ENCODE data around the gene ASCC1. TPM values are rescaled to one million over a fixed set of nuclear protein-coding genes. Genes with fewer than 3 reads are reported as not detected.

The ASCC1 gene
- total and polyA plus RNA-seq, 5 donors from 2014 or later: 20.5 to 28.8 (median 26.0) TPM

DNA sequence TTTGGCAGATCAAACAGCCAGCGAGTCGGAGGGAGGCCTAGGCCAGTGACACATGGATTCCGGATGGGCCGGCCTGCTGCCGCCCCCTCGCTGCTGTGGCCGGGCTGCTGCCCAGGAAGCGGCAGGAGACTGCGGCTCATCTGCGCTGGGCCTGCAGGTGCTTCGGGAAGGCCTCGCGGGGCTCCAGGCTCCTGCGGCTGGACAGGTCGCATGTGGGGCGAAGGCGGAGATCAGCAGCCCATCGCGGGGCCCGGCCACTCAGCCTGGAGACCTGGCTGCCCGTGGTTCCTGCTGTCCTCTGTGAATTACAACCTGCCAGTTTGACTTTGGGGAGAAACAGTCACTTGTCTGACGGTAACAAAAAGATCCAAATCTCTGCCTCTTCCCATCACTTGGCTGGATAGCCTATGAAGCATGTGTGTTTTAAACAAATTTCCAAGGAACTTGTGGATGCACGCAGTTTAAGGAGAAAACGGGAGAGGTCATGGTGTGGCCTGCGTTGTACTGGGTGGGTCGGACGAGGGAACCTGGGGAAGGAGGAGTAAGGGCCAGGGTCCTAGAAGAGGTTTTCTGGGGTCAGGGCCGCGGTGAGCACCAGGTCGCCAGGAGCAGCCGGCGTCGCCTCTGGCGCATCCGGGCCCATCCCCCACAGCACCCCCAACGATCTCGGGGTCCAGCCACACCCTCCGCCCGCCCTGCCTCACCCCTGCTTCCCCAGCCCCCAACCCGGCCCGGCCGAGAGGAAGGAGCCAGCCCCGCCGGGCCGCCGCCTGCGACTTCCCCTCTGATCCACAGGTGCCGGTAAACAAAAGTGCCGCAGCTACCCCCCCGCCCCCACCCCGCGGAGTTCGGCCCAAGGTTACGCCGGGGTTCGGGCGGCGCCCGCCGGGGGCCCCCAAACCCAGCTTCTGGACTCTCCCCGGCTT lies 129.3 kb downstream of the ASCC1 start:
- peaks cover 34% of the 10 kb centered on the region for H3K36me3 Mint-ChIP-seq
- peak overlapping the region; percentile 95 for H3K4me3 ChIP-seq (ENCODE audit: low read depth, low read length)

DNA sequence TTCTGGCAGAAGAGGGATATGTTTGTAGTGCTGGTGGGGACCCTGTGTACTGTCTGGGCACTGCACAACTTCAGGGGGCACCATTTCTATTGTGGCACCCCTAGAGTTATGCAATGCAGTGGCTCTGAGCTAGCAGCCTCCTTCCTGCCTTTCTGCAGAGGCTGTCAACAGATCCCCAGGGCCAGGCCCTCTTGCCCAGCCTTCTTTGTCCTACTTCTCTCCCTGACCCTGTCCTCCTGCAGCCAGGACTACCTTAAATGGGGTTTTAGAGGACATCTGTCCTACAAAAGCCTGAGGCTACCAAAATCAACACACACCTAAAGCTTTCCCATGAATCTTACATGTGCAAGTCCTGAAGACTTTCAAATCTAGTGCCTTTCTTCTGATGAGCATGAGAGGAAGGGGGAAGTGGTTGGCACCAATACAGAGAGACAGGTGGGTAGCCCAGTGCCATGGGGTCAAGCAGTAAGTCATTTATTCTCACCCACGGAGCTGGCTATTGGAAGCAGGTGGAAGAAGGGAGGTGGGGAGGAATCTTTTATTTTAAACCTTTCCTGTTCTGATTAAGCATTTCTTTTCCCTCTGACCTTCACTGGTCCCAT lies 130.1 kb downstream of the ASCC1 start:
- H3K27me3 Mint-ChIP-seq: peaks cover 8% of the 10 kb centered on the region
- peak overlapping the region; percentile 90 to 99 (median 97) for H3K27ac Mint-ChIP-seq
- peaks cover 0 to 5% (median 0%) of the 10 kb centered on the region in 7 donors for H3K9me3 Mint-ChIP-seq
- Histone ChIP-seq H3K4me3 (ENCODE audit: low read depth, low read length) (peak overlapping the region; percentile 95), H3K4me1 (ENCODE audit: control insufficient read depth, insufficient read depth, low read length, poor library complexity, severe bottlenecking) (peaks cover 78% of the 10 kb centered on the region), H3K36me3 (ENCODE audit: control insufficient read depth, insufficient read depth, low read length) (peaks cover 40% of the 10 kb centered on the region), H3K27me3 (ENCODE audit: control insufficient read depth, insufficient read depth, low read length) (no peaks in the 10 kb centered on the region), H3K9me3 (ENCODE audit: control insufficient read depth in 2 of 2, low read length in 2 of 2) (no peaks in the 10 kb centered on the region), H3K27ac (ENCODE audit: insufficient read depth, low read length, poor library complexity, severe bottlenecking) (peak overlapping the region; percentile 98)
- DNase-seq: peak in 1 of 3 donors; percentile 57
- H3K36me3 Mint-ChIP-seq: peaks cover 40% of the 10 kb centered on the region
- peaks cover 11 to 79% (median 57%) of the 10 kb centered on the region in 4 donors for H3K4me1 Mint-ChIP-seq
- peak overlapping the region; percentile 91 to 99 (median 96) for H3K4me3 Mint-ChIP-seq
- ATAC-seq (ENCODE audit: low read depth in 2 of 2): no peak

More for the DNA sequence above, 129.3 kb downstream of the ASCC1 start:
- peak; percentile 52 to 90 (median 71) for DNase-seq
- H3K9me3 ChIP-seq (ENCODE audit: control insufficient read depth in 2 of 2, low read length in 2 of 2): no peaks in the 10 kb centered on the region
- peaks cover 8% of the 10 kb centered on the region for H3K27me3 Mint-ChIP-seq
- H3K27ac Mint-ChIP-seq: peak overlapping the region; percentile 90 to 99 (median 97)
- H3K36me3 ChIP-seq (ENCODE audit: control insufficient read depth, insufficient read depth, low read length): peaks cover 35% of the 10 kb centered on the region
- ATAC-seq (ENCODE audit: low read depth in 2 of 2): peak; percentile 24 to 33
- peaks cover 11 to 76% (median 52%) of the 10 kb centered on the region in 4 donors for H3K4me1 Mint-ChIP-seq
- peak overlapping the region; percentile 98 for H3K27ac ChIP-seq (ENCODE audit: insufficient read depth, low read length, poor library complexity, severe bottlenecking)
- H3K4me3 Mint-ChIP-seq: peak overlapping the region; percentile 91 to 99 (median 96)
- peaks cover 0 to 5% (median 0%) of the 10 kb centered on the region in 7 donors for H3K9me3 Mint-ChIP-seq
- H3K27me3 ChIP-seq (ENCODE audit: control insufficient read depth, insufficient read depth, low read length): no peaks in the 10 kb centered on the region
- peaks cover 70% of the 10 kb centered on the region for H3K4me1 ChIP-seq (ENCODE audit: control insufficient read depth, insufficient read depth, low read length, poor library complexity, severe bottlenecking)

DNA sequence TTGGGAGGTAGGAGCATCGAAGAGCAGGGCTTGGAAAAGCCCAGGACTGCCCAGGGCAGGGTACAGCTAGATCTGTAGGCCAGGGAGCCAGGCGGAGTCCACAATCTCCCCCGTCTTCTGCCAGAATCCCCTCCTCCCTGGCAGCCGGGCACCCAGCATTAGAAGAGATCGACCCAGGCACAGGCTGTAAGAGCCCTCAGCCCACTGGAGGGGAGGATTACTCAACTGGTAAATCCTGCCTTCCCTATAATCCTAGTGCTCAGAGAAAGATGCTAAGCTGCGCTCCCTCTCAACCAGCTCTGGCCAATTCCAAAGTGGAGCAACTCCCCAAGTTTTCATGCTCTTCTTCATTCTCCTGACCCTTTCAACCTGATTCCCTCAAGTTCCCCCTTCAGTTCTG lies 130.9 kb downstream of the ASCC1 start:
- Mint-ChIP-seq H3K4me1 (peaks cover 11 to 81% (median 57%) of the 10 kb centered on the region in 4 donors), H3K4me3 (peak overlapping the region; percentile 91 to 99 (median 96)), H3K27me3 (peaks cover 8% of the 10 kb centered on the region), H3K27ac (peak overlapping the region; percentile 90 to 99 (median 97)), H3K36me3 (peaks cover 41% of the 10 kb centered on the region), H3K9me3 (peaks cover 0 to 5% (median 0%) of the 10 kb centered on the region in 7 donors)
- ATAC-seq (ENCODE audit: low read depth in 2 of 2) (no peak), DNase-seq (no peak)
- Histone ChIP-seq H3K4me3 (ENCODE audit: low read depth, low read length) (peak overlapping the region; percentile 95), H3K9me3 (ENCODE audit: control insufficient read depth in 2 of 2, low read length in 2 of 2) (no peaks in the 10 kb centered on the region), H3K27ac (ENCODE audit: insufficient read depth, low read length, poor library complexity, severe bottlenecking) (peak overlapping the region; percentile 98), H3K36me3 (ENCODE audit: control insufficient read depth, insufficient read depth, low read length) (peaks cover 40% of the 10 kb centered on the region), H3K4me1 (ENCODE audit: control insufficient read depth, insufficient read depth, low read length, poor library complexity, severe bottlenecking) (peaks cover 82% of the 10 kb centered on the region), H3K27me3 (ENCODE audit: control insufficient read depth, insufficient read depth, low read length) (no peaks in the 10 kb centered on the region)

- peak overlapping the region; percentile 90 to 97 (median 93) for H3K27ac Mint-ChIP-seq
- H3K4me3 Mint-ChIP-seq: peak overlapping the region; percentile 91 to 99 (median 96)
- peaks cover 49% of the 10 kb centered on the region for H3K36me3 Mint-ChIP-seq
- Histone ChIP-seq H3K27ac (ENCODE audit: insufficient read depth, low read length, poor library complexity, severe bottlenecking) (peak overlapping the region; percentile 98), H3K4me3 (ENCODE audit: low read depth, low read length) (peak overlapping the region; percentile 95), H3K4me1 (ENCODE audit: control insufficient read depth, insufficient read depth, low read length, poor library complexity, severe bottlenecking) (peaks cover 82% of the 10 kb centered on the region), H3K36me3 (ENCODE audit: control insufficient read depth, insufficient read depth, low read length) (peaks cover 44% of the 10 kb centered on the region), H3K9me3 (ENCODE audit: control insufficient read depth in 2 of 2, low read length in 2 of 2) (no peaks in the 10 kb centered on the region), H3K27me3 (ENCODE audit: control insufficient read depth, insufficient read depth, low read length) (no peaks in the 10 kb centered on the region)
- peak; percentile 22 to 26 for ATAC-seq (ENCODE audit: low read depth in 2 of 2)
- peaks cover 7% of the 10 kb centered on the region for H3K27me3 Mint-ChIP-seq
- H3K4me1 Mint-ChIP-seq: peaks cover 12 to 82% (median 60%) of the 10 kb centered on the region in 4 donors
- peak; percentile 45 to 77 (median 67) for DNase-seq
- peaks cover 0 to 5% (median 0%) of the 10 kb centered on the region in 7 donors for H3K9me3 Mint-ChIP-seq
Measured at GRCh38 chr10:72083790-72084459, 132.2 kb downstream of the ASCC1 start.

DNA sequence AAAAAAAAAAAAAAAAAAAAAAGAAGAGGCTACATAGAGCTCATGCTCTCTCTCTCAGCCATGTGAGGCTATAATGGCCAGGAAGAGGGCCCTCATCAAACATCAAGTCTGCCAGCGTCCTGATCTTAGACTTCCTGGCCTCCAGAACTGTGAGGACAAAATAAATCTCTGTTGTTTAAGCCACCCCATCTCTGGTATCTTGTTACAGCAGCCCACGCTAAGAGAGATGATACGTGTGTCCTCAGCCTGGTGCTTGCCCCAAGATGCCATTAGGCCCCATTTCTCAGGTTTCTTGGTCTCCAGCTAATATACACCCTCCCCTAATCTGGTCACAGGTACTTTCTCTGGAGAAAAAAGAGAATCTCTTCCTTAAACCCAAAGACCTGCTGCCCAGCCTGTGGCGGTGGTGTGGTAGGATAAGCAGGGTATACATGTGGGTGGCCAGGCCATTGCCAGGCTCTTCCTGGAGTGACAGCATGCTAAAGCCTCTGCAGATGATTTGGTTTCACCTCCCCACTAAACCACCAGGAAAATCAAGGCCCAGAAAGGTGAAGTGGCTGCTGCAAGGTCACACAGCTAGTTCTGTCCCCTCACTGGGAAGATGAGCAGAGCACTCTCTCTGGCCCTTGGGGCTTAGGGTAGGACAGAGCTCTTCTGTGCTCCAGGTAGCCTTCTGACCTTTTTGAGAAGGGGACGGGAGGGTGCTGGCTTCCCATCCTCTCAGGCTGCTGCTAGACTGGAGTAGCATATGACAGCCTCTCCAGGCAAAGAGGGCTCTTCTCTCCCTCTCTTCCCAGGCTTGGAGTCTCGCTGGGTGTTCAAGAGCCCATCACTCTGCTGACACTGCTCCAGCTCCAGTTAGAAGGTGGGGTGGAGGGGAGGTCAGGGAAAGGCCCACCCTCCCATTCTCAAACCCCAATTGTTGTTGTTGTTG lies 133.0 kb downstream of the ASCC1 start:
- ATAC-seq (ENCODE audit: low read depth in 2 of 2): no peak
- Mint-ChIP-seq H3K36me3 (peaks cover 50% of the 10 kb centered on the region), H3K4me1 (peaks cover 16 to 81% (median 61%) of the 10 kb centered on the region in 4 donors), H3K27ac (peak overlapping the region; percentile 90 to 97 (median 93)), H3K9me3 (peaks cover 0 to 2% (median 0%) of the 10 kb centered on the region in 7 donors), H3K4me3 (peak overlapping the region; percentile 91 to 99 (median 96)), H3K27me3 (no peaks in the 10 kb centered on the region)
- peak overlapping the region; percentile 98 for H3K27ac ChIP-seq (ENCODE audit: insufficient read depth, low read length, poor library complexity, severe bottlenecking)
- H3K4me3 ChIP-seq (ENCODE audit: low read depth, low read length): peak overlapping the region; percentile 95
- H3K27me3 ChIP-seq (ENCODE audit: control insufficient read depth, insufficient read depth, low read length): no peaks in the 10 kb centered on the region
- DNase-seq: no peak
- H3K36me3 ChIP-seq (ENCODE audit: control insufficient read depth, insufficient read depth, low read length): peaks cover 44% of the 10 kb centered on the region
- H3K9me3 ChIP-seq (ENCODE audit: control insufficient read depth in 2 of 2, low read length in 2 of 2): no peaks in the 10 kb centered on the region
- peaks cover 86% of the 10 kb centered on the region for H3K4me1 ChIP-seq (ENCODE audit: control insufficient read depth, insufficient read depth, low read length, poor library complexity, severe bottlenecking)

DNA sequence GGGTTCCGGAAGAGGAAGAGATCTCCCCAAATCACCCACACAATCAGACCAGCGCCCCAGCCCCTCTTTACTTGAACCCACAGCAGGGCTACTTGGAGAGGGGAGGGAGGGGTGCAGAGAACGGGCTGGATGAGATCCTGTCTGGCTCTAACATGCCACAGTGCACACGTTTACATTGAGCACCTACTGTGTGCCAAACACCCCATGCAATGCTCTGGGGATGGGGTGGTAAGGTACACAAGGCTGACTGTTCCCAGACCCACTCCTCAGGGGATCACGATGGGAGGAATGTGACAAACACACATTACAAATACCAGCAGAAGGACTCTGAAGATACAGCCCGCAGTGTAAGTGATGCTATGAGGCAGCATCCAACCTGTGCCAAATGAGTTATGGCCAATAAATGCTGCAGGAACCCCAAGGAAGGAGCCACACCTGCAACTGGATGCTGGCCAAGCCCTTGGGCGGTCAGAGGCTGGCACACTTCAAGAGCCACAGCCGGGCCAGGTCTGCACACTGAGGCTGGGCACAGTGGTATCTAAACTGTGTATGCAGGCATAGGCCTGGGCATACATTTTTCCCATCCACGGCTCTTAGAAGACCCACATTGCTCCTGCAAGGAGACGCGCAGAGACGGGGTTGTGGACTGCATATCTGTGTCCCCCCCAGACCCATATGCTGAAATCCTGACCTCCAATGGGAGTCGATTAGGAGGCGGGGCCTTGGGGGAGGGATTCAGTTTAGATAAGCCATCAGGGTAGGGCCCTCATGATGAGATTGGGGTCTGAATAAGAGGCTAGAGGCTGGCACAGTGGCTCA lies 134.1 kb downstream of the ASCC1 start:
- Mint-ChIP-seq H3K4me1 (peaks cover 16 to 91% (median 72%) of the 10 kb centered on the region in 4 donors), H3K27ac (peak overlapping the region; percentile 93 to 97 (median 93)), H3K27me3 (no peaks in the 10 kb centered on the region), H3K36me3 (peaks cover 50% of the 10 kb centered on the region), H3K9me3 (peaks cover 0 to 2% (median 0%) of the 10 kb centered on the region in 7 donors), H3K4me3 (peak overlapping the region; percentile 85 to 99 (median 94))
- Histone ChIP-seq H3K36me3 (ENCODE audit: control insufficient read depth, insufficient read depth, low read length) (peaks cover 44% of the 10 kb centered on the region), H3K4me1 (ENCODE audit: control insufficient read depth, insufficient read depth, low read length, poor library complexity, severe bottlenecking) (peaks cover 97% of the 10 kb centered on the region), H3K9me3 (ENCODE audit: control insufficient read depth in 2 of 2, low read length in 2 of 2) (no peaks in the 10 kb centered on the region), H3K27me3 (ENCODE audit: control insufficient read depth, insufficient read depth, low read length) (no peaks in the 10 kb centered on the region), H3K27ac (ENCODE audit: insufficient read depth, low read length, poor library complexity, severe bottlenecking) (peak overlapping the region; percentile 81), H3K4me3 (ENCODE audit: low read depth, low read length) (peak overlapping the region; percentile 16)
- no peak for ATAC-seq (ENCODE audit: low read depth in 2 of 2)
- DNase-seq: no peak
